GM19351 (cell line): Measurements from ENCODE around the gene WDR81.

Experiments
- ATAC-seq: cut with Tn5 transposase; IDR thresholded peaks from one replicate; pipeline ENCODE4 v1.9.1; 2021; ENCODE audit warnings: mild to moderate bottlenecking, moderate library complexity; ENCODE audit not compliant: unreplicated experiment

Gene WDR81

DNA sequence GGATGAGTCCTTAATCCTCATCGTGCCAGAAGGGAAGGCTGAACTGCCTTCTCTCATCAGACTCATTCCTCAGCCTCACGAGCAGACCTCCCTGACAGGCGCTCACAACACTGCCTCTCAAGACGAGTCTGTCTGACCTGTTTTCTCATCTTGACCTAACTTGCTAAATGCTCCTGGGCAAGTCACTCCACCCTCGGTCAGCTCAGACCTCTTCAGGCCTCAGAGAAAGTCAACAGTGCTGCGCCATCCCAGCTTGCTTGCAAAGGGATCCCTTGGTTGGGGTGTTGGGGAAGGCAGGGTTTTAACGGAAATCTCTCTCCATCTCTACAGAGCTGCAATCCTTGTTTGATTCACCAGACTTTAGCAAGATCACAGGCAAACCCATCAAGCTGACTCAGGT, 52.4 kb downstream of the WDR81 start:
- ATAC-seq = no peak

- no peak for ATAC-seq
Measured at GRCh38 chr17:1779571-1780131, 55.1 kb downstream of the WDR81 start.

- no peak for ATAC-seq
Measured at GRCh38 chr17:1782171-1782567, 57.7 kb downstream of the WDR81 start.

GRCh38 chr17:1783271-1783670, 58.8 kb downstream of the WDR81 start:
- no peak for ATAC-seq

GRCh38 chr17:1783834-1784611, 59.5 kb downstream of the WDR81 start:
- ATAC-seq = no peak

DNA sequence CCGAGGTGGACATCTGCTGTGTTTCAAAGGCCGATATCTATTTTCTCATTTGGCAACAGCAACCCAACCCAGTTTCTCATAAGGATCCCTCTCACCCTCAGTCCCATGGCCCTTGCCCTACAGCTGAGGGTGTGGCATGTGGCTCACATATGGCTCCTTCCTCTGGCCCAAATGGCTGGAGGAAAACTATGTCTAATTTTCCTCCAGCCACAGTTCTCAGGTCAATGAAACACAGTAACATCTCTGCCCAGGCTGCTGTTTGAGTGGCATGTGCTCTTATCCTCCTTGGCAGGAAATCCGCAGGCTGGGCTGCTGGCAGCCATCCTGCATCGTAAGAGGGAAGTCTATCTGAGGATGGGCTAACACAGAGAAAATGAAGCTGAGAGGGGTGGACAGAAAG, 61.4 kb downstream of the WDR81 start:
- no peak for ATAC-seq

DNA sequence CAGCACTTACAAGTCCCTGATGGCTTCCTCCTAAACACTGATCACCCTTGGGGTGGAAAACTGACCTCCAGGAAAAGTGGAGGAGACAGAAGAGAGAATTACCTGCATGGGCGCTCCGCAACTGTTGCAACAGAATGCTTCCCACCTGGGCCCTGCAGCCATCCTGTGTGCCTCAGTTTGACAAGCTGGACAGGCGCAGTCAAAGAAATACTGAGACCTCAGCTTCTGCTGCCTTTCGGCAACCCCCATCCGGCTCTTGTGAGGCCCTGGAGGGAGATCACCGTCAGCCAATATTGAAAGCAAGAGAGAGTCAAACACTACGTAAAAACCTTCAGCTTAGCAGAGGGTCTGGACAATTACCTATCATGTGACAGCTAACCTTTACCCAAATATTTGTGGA, 62.2 kb downstream of the WDR81 start:
- no peak for ATAC-seq

DNA sequence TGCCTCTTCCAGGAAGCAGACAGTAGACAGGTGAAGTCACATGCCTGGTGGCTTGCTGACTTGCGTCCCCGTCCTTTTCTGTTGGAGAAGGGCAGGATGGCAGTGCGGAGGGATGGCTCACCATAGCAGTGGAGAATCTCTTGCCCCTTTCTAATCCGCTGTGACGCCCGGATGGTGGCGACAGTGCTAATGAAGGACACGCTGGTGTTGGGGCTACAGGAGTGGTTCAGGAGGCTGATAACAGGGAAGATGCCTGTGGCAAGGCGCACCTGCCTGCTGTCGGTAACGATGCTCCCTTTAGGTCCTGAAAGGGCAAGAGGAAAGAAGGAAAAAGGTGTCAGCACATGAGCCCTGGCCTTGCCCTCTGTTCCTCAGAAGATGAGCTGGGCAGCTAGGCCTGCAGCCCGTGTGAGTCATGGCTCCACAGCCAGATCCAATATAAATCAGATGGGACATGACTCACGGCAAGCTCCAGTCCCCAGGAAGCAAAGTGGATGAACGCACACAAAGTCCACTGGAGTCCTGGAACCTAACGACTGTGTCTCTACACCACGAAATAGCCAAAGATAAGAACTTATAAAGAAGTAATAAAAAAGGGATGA, 62.9 kb downstream of the WDR81 start:
- no peak for ATAC-seq
